Bronchial epithelial cell (primary cell): Measurements from ENCODE around the gene ATAD3B. TPM values are rescaled to one million over a fixed set of nuclear protein-coding genes. Genes with fewer than 3 reads are reported as not detected.
A peak's percentile ranks its signal among the peaks of the same experiment; 100 is the strongest.
"Not testable (repeated sequence)": the region's sequence is repeated elsewhere in the genome, so short reads cannot be mapped to it uniquely, and the experiment has no call there.

Experiments used
- DNase-seq: peaks from one replicate; pipeline ENCODE4 v3.0.0-alpha.2; 2010; ENCODE audit warnings: low read depth
- FAIRE-seq: peaks from 2 replicates; lab custom pipeline; 2011; peaks lifted over from hg19 to GRCh38; lab: Jason Lieb, UNC
- H3K27me3 ChIP-seq: 2 replicates; pipeline ENCODE4 v1.5.1; 2011; ENCODE audit warnings: low read length; ENCODE audit not compliant: control insufficient read depth, insufficient read depth
- H3K36me3 ChIP-seq: 2 replicates; pipeline ENCODE4 v1.5.1; 2011; ENCODE audit warnings: low read length; ENCODE audit not compliant: control insufficient read depth, insufficient read depth
- H3K4me3 ChIP-seq: 2 replicates; pipeline ENCODE4 v1.5.1; 2011; ENCODE audit warnings: mild to moderate bottlenecking, low read depth, low read length, control low read depth
- total RNA-seq: library from RNA; depleted of rRNA; stranded (reverse); fragments of >200 nt; gene quantifications from 2 replicates; pipeline ENCODE4 v1.2.1, GENCODE V29; 2014
- TF ChIP-seq, protein P1 (sequence below): IDR thresholded peaks from 2 replicates; pipeline ENCODE4 v1.5.1; 2011; ENCODE audit warnings: mild to moderate bottlenecking, moderate library complexity, low read length, control low read depth, inconsistent platforms; ENCODE audit not compliant: insufficient read depth, severe bottlenecking

The ATAD3B gene
- total RNA-seq, 1 donor from 2014 or later, result 24.7 TPM

DNA sequence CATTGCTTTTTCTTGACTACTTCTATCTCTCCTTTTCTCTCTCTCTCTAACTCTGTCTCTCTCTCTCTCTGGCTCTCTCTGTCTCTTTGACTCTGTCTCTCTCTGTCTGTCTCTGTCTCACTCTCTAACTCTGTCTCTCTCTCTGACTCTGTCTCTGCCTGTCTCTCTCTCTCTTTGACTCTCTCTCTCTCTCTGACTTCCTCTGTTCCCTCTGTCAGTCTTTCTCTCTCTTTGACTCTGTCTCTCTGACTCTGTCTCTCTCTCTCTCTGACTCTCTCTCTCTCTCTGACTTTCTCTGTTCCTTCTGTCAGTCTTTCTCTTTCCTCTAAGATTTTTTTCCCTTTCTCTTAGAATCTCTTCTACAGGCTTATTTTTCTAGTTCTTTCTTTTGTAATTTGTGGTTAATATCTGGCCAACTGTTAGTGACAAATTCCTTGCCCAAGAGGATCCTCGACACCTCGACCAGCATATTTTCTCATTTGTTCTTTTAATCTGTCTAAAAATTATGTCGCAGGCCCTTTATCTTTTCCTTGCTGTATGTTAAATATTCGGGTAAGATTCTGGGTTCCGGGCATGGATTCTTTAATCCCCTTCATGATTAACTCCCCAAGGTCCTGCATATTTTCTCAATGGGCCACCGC is 22.3 kb upstream of the ATAD3B start, which contains the start of gene ATAD3C:
Gene ATAD3C (plus strand): TSS at position 591 of the 641 bp plus-strand sequence. CDS start 995 bp downstream, outside the sequence.
- no peaks in the 10 kb centered on the region for H3K27me3 ChIP-seq
- H3K4me3 ChIP-seq, result no peak within 1 kb of the TSS
- H3K36me3 ChIP-seq, result no peaks in the 10 kb centered on the region
- TF ChIP-seq, protein P1, sequence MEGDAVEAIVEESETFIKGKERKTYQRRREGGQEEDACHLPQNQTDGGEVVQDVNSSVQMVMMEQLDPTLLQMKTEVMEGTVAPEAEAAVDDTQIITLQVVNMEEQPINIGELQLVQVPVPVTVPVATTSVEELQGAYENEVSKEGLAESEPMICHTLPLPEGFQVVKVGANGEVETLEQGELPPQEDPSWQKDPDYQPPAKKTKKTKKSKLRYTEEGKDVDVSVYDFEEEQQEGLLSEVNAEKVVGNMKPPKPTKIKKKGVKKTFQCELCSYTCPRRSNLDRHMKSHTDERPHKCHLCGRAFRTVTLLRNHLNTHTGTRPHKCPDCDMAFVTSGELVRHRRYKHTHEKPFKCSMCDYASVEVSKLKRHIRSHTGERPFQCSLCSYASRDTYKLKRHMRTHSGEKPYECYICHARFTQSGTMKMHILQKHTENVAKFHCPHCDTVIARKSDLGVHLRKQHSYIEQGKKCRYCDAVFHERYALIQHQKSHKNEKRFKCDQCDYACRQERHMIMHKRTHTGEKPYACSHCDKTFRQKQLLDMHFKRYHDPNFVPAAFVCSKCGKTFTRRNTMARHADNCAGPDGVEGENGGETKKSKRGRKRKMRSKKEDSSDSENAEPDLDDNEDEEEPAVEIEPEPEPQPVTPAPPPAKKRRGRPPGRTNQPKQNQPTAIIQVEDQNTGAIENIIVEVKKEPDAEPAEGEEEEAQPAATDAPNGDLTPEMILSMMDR, result no peak
- no peak for FAIRE-seq
- DNase-seq, result no peak

DNA sequence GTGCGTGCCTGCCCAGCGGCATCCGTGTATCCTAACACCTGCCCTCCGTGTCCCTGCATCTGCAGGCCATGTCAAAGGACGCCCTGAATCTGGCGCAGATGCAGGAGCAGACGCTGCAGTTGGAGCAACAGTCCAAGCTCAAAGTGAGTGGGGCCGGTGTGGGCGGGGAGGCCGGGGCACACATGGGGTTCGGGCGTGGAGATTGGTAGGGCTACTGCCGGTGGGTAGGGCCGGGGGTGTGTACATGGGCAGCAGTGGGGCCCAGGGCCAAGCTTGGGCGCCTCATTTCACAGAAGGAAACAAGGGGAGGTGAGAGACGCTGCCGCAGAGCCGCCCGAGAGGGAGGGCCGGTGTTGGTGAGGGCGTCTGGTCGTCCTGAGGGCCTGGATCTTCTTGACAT is 20.9 kb upstream of the ATAD3B start:
- not testable (repeated sequence) for H3K36me3 ChIP-seq, H3K4me3 ChIP-seq, DNase-seq, H3K27me3 ChIP-seq
- peak; percentile 13 for FAIRE-seq

DNA sequence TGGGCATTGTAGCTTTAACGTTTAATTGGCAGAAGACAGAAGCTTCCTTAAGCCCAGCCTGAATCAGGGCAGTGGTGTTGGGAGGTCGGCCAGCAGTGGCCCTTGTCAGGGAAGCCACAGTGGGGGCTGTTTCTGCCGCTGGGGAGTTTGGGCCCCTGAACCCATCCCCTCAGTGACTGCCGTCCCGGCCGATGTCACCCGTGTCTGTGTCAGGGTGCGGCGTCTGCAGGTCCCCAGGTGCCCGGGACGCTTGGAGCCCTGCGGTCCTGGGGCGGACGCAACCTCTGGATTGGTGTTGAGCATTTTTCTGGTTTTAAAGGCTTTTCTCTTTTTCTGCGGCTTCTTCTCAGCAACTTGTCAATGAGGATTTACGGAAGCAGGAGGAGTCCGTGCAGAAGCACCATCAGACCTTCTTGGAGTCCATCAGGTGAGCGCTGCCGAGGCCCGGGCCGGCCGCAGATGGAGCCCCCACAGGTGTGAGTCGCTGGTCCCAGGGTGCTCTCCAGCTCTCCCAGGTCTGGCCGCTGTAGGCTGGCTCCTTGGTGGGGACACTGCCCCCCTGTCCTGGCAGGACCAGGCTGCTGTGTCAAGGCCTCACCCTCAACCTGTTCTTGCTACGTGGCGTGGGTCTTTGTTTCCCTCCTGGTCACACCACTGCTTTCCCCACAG is 19.7 kb upstream of the ATAD3B start:
- DNase-seq, result no peak
- Histone ChIP-seq H3K36me3 (no peaks in the 10 kb centered on the region), H3K4me3 (no peak overlapping the region), H3K27me3 (no peaks in the 10 kb centered on the region)
- FAIRE-seq, result no peak
- TF ChIP-seq, protein P1, result no peak

DNA sequence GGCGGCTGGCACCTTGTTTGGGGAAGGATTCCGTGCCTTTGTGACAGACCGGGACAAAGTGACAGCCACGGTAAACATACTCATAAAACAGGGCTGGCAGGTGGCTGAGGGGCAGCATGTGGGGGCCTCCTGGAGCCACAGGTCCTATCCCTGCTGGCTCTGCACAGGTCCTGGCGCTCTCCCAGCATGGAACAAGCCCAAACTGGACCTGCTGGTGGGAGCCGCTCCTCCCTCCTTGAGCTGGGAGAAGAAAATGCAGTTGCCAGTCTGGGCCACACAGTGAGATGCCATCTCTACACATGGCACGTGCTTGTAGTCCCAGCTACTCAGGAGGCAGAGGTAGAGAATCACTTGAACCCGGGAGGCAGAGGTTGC is 19.2 kb upstream of the ATAD3B start:
- H3K36me3 ChIP-seq, result not testable (repeated sequence)
- DNase-seq (peak; percentile 43), FAIRE-seq (peak; percentile 76)

DNA sequence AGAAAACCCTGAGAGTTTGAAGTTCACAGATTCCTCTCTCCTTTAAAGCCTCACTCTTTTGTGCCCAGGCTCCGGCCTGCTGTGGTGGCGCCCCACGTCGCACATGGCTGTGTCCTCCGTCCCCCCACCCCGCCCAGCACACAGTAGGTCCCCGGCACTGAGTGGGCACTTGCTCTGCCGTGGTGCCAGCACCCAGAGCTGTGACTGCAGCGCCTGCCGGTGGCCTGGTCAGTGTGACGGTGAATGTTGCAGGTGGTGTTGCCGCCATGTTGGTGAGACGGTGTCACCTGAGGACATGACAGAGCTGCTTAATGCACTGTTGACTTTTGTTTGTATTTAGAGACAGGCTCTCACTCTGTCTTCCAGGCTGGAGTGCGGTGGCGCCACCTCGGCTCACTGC is 18.7 kb upstream of the ATAD3B start:
- no peak for DNase-seq
- Histone ChIP-seq H3K36me3 (no peaks in the 10 kb centered on the region), H3K4me3 (no peak overlapping the region), H3K27me3 (no peaks in the 10 kb centered on the region)
- FAIRE-seq, result no peak
- TF ChIP-seq, protein P1, result no peak

More for the DNA sequence above, 19.2 kb upstream of the ATAD3B start:
- H3K27me3 ChIP-seq, H3K4me3 ChIP-seq: not testable (repeated sequence)

DNA sequence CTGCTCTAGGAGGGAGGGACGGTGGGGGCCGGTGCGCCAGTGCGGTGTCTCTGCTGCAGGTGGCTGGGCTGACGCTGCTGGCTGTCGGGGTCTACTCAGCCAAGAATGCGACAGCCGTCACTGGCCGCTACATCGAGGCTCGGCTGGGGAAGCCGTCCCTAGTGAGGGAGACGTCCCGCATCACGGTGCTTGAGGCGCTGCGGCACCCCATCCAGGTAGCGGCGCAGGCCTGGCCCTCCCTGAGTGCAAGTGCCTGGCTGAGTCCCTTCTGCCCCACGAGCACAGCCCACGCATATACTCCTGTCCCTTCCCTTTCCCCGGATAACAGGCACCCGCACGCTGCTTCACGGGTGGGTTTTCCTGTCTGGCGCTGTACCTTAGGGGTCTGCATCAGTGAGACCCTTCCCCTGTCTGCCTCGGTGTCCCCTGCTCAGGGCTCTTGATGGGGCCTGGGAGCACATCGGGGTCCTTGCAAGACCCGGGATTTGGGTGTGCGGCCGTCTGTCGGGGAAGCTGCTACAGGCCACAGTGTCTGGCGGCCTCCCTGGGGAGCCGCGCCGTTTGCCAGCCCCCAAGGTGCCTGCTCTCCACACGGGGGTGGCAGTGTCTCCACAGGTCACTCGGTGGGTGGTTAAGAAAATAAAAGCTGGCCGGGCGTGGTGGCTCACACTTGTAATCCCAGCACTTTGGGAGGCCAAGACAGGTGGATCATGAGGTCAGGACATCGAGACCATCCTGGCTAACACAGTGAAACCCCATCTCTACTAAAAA is 17.1 kb upstream of the ATAD3B start:
- not testable (repeated sequence) for H3K36me3 ChIP-seq, H3K27me3 ChIP-seq, FAIRE-seq, H3K4me3 ChIP-seq, DNase-seq

DNA sequence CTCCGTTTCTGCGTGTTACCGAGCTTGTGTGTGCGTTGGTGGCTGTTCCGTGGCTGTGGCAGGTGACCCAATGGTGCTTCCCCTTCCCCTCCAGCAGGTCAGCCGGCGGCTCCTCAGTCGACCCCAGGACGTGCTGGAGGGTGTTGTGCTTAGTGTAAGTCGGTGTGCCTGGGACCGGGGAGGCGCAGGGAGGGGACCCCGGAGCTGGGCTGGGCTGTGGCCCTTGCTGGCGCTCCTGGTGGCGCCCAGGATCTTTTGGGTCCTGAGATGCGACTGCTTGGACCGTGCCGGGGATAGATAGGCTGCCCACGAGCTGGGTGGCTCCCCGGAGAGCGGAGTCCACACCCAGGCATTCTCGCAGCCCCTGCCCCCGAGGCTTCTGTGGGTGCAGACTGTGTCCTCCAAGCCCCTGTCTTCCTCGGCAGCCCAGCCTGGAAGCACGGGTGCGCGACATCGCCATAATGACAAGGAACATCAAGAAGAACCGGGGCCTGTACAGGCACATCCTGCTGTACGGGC is 16.1 kb upstream of the ATAD3B start:
- DNase-seq (no peak), FAIRE-seq (no peak)
- Histone ChIP-seq H3K36me3 (no peaks in the 10 kb centered on the region), H3K27me3 (no peaks in the 10 kb centered on the region), H3K4me3 (no peak overlapping the region)
- TF ChIP-seq, protein P1, result no peak

DNA sequence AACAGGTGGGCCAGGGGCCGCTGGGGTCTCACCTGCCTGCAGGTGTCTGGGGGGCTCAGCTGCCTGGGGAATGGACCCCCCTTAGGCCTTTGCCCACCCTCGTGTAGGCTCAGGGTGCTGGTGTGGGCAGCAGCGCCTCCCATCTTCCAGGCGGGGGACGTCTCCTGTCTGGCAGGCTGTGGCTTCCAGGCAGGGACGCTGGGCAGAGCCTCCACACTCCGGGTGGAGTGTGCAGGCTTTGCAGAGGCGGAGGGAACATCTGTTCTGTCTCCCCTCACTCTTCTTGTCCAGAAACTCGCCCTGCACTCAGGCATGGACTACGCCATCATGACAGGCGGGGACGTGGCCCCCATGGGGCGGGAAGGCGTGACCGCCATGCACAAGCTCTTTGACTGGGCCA is 15.6 kb upstream of the ATAD3B start:
- DNase-seq, FAIRE-seq, H3K4me3 ChIP-seq, H3K36me3 ChIP-seq, H3K27me3 ChIP-seq: not testable (repeated sequence)

DNA sequence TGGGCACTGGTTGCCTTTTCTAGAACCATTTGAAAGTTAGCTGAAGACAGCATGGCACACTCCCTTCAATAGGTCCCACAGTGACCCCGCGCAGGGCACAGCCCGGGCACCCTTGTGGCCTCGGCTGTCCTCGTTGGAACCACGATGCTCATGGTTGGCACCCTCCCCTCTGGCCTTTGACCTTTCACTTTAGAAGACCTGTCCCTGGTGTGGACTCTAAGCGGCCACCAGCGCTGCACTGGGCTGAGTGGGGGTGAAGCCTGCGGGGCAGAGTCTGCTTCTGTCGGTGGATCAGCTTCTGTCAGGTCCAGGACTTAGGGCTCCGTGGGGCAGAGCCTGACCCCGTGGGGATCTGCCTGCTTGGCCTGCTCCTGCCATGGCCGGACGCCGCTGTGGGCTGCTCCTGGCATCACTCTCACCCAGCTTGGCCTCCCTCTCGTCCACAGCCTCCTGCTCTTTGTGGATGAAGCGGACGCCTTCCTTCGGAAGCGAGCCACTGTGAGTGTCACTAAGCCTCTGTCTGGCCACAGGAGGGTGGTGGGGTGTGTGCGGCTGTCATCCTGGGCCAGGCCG is 14.8 kb upstream of the ATAD3B start:
- not testable (repeated sequence) for H3K4me3 ChIP-seq, DNase-seq, FAIRE-seq, H3K36me3 ChIP-seq, H3K27me3 ChIP-seq
